MCF 10A (cell line): ENCODE data around the gene COPS2. TPM values are rescaled to one million over a fixed set of nuclear protein-coding genes. Genes with fewer than 3 reads are reported as not detected.

Experiments
- BruUV-seq: library from RNA; stranded (reverse); fragments of 400-500 nt; replicated peaks from 2 replicates; lab custom pipeline; 2021; lab: Mats Ljungman, UMichigan
- CTCF ChIA-PET: fragments of 300-600 bp; sonication (Branson Sonifier 250); formaldehyde crosslinking; extraction: SDS; loops from one replicate; lab custom pipeline; 2021; ENCODE audit warnings: antibody characterized with exemption, inconsistent platforms; lab: Yijun Ruan, JAX
- POLR2A ChIA-PET: fragments of 300-600, 350-650 bp; sonication (Branson Sonifier 250); formaldehyde crosslinking; extraction: SDS; loops from one replicate; lab custom pipeline; 2020; ENCODE audit warnings: antibody characterized with exemption, inconsistent platforms; lab: Yijun Ruan, JAX
- DNase-seq: peaks from one replicate; pipeline ENCODE4 v3.0.0-alpha.2; 2018; ENCODE audit not compliant: unreplicated experiment
- H3K27ac Mint-ChIP-seq: one replicate; pipeline ENCODE4 v1.8.0; 2022; ENCODE audit warnings: mild to moderate bottlenecking, low read depth, mixed read lengths; ENCODE audit not compliant: unreplicated experiment
- H3K27me3 Mint-ChIP-seq: one replicate; pipeline ENCODE4 v1.8.0; 2022; ENCODE audit warnings: mixed read lengths; ENCODE audit not compliant: insufficient read depth, unreplicated experiment
- H3K36me3 Mint-ChIP-seq: one replicate; pipeline ENCODE4 v1.8.0; 2022; ENCODE audit warnings: mild to moderate bottlenecking, moderate library complexity, mixed read lengths; ENCODE audit not compliant: insufficient read depth, unreplicated experiment
- H3K4me1 Mint-ChIP-seq: one replicate; pipeline ENCODE4 v1.8.0; 2022; ENCODE audit warnings: mixed read lengths; ENCODE audit not compliant: insufficient read depth, unreplicated experiment
- H3K4me3 Mint-ChIP-seq: one replicate; pipeline ENCODE4 v1.8.0; 2022; ENCODE audit warnings: mild to moderate bottlenecking, moderate library complexity, mixed read lengths; ENCODE audit not compliant: unreplicated experiment
- H3K9me3 Mint-ChIP-seq: one replicate; pipeline ENCODE4 v1.8.0; 2022; ENCODE audit warnings: mixed read lengths; ENCODE audit not compliant: unreplicated experiment
- intact Hi-C: fragments of 100-400 bp; cut with micrococcal nuclease; formaldehyde crosslinking; loops from 2 replicates; pipeline ENCODE4 v1.14.1; 2022
- total RNA-seq: library from RNA; stranded (reverse); gene quantifications from 2 replicates; pipeline ENCODE4 v1.2.3, GENCODE V29; 2022
- TF ChIP-seq, protein P1 (sequence below): fragments of 200-600 bp; IDR thresholded peaks from one replicate; pipeline ENCODE4 v1.8.0; 2022; ENCODE audit warnings: antibody characterized with exemption, mild to moderate bottlenecking; ENCODE audit not compliant: unreplicated experiment

The COPS2 gene
- total RNA-seq, 1 experiment from 2014 or later, result 123 TPM

DNA sequence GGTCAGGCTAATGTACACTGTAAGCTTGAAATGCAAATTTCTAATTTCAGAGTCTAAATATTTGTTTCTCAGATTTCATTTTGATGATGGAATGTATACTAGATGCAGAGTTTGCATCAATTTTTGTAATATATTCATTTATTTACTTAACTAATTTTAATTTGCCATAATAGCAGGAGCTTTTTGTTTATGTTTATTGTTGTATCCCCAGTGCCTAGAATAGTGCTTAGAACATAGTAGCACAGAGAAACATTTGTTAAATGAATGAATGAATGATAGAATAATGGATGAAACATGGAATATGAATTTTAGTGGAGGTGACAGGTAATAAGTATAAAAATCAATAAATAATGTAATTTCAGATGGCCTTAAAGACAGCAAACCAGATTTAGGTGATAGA is 9.5 kb upstream of the COPS2 start:
- BruUV-seq, result no TSS peak
- H3K9me3 Mint-ChIP-seq, result no peaks in the 10 kb centered on the region
- no peaks in the 10 kb centered on the region for H3K36me3 Mint-ChIP-seq
- H3K4me1 Mint-ChIP-seq, result no peaks in the 10 kb centered on the region
- ChIA-PET CTCF (interaction anchor here (0.6 kb wide), 1 partner anchor 82 kb away, joined by 3 read pairs; no protein-coding TSS in a partner anchor), POLR2A (interaction anchor here (2.1 kb wide), 1 partner anchor 9 kb away, joined by 11 read pairs; the partner anchor contains the start of gene COPS2)
- H3K27me3 Mint-ChIP-seq, result no peaks in the 10 kb centered on the region
- no peak for DNase-seq
- TF ChIP-seq, protein P1, sequence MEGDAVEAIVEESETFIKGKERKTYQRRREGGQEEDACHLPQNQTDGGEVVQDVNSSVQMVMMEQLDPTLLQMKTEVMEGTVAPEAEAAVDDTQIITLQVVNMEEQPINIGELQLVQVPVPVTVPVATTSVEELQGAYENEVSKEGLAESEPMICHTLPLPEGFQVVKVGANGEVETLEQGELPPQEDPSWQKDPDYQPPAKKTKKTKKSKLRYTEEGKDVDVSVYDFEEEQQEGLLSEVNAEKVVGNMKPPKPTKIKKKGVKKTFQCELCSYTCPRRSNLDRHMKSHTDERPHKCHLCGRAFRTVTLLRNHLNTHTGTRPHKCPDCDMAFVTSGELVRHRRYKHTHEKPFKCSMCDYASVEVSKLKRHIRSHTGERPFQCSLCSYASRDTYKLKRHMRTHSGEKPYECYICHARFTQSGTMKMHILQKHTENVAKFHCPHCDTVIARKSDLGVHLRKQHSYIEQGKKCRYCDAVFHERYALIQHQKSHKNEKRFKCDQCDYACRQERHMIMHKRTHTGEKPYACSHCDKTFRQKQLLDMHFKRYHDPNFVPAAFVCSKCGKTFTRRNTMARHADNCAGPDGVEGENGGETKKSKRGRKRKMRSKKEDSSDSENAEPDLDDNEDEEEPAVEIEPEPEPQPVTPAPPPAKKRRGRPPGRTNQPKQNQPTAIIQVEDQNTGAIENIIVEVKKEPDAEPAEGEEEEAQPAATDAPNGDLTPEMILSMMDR, result no peak
- no peak overlapping the region for H3K4me3 Mint-ChIP-seq
- no peak overlapping the region for H3K27ac Mint-ChIP-seq
- intact Hi-C loops, result no loop called here

DNA sequence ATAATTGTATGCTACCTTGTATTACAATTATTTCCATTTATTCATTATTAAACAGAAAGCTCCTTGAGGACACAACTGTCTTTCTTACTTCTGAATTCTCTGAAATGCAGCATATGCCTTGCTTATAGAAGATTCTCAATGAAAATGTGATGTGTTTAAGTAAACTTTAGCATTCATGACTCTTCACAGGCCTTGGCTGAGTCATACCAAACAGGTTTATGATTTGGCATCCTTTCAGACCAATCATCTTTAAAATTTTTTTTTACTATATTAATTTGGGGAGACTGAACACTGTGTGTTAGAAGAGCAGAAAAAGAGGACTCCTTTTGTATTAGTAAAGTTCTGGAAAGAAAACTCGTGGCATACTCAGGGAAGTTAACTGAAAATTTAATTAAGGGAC is 8.3 kb upstream of the COPS2 start:
- POLR2A ChIA-PET, result no interaction called here
- DNase-seq, result no peak
- intact Hi-C loops, result no loop called here
- no TSS peak for BruUV-seq
- no peaks in the 10 kb centered on the region for H3K9me3 Mint-ChIP-seq
- CTCF ChIA-PET, result interaction anchor here (0.6 kb wide), 1 partner anchor 890 kb away, joined by 3 read pairs; no protein-coding TSS in a partner anchor
- H3K36me3 Mint-ChIP-seq, result no peaks in the 10 kb centered on the region
- TF ChIP-seq, protein P1, result no peak
- H3K27me3 Mint-ChIP-seq, result no peaks in the 10 kb centered on the region
- no peak overlapping the region for H3K27ac Mint-ChIP-seq
- H3K4me1 Mint-ChIP-seq, result no peaks in the 10 kb centered on the region
- H3K4me3 Mint-ChIP-seq, result no peak overlapping the region

GRCh38 chr15:49155834-49156627 is 632 bp upstream of the COPS2 start:
- BruUV-seq, result TSS peak; percentile 52
- H3K4me3 Mint-ChIP-seq, result peak overlapping the region; percentile 98
- H3K36me3 Mint-ChIP-seq, result peaks cover 6% of the 10 kb centered on the region
- peak overlapping the region; percentile 94 for H3K27ac Mint-ChIP-seq
- POLR2A ChIA-PET, result interaction anchor here (0.6 to 4.9 kb wide), 42 partner anchors 9 to 1271 kb away, joined by 3 to 140 read pairs (median 4); partner anchors contain the start of genes CEP152, DTWD1, EID1 and FAM227B
- DNase-seq, result no peak
- H3K9me3 Mint-ChIP-seq, result no peaks in the 10 kb centered on the region
- H3K27me3 Mint-ChIP-seq, result no peaks in the 10 kb centered on the region
- CTCF ChIA-PET, result interaction anchor here (0.6 to 2.2 kb wide), 4 partner anchors 10 to 979 kb away, joined by 3 to 9 read pairs (median 4); no protein-coding TSS in a partner anchor
- TF ChIP-seq, protein P1, result no peak
- intact Hi-C loops, result loop anchor here (1.0 to 5.0 kb wide), 2 partner anchors 110 to 266 kb away; partner anchors contain the start of genes FGF7 and SECISBP2L
- H3K4me1 Mint-ChIP-seq, result peaks cover 25% of the 10 kb centered on the region

GRCh38 chr15:49154799-49155109 is 645 bp downstream of the COPS2 start:
- Mint-ChIP-seq H3K4me3 (peak overlapping the region; percentile 98), H3K36me3 (peaks cover 19% of the 10 kb centered on the region), H3K27ac (peak overlapping the region; percentile 94), H3K4me1 (peaks cover 29% of the 10 kb centered on the region), H3K9me3 (no peaks in the 10 kb centered on the region), H3K27me3 (no peaks in the 10 kb centered on the region)
- intact Hi-C loops, result loop anchor here (1.0 to 5.0 kb wide), 2 partner anchors 108 to 268 kb away; partner anchors contain the start of genes FGF7 and SECISBP2L
- ChIA-PET CTCF (interaction anchor here (0.6 to 2.2 kb wide), 3 partner anchors 9 to 129 kb away, joined by 3 to 9 read pairs (median 3); no protein-coding TSS in a partner anchor), POLR2A (interaction anchor here (0.6 to 4.9 kb wide), 16 partner anchors 9 to 1218 kb away, joined by 3 to 140 read pairs (median 5); partner anchors contain the start of genes CEP152, EID1, GALK2 and SECISBP2L)
- TF ChIP-seq, protein P1, result no peak
- BruUV-seq, result no TSS peak
- DNase-seq, result no peak
